HG03520 (cell line): ENCODE measurements around the gene EMD.
"Not testable (repeated sequence)": the region's sequence is repeated elsewhere in the genome, so short reads cannot be mapped to it uniquely, and the experiment has no call there.

ENCODE experiments used
- ATAC-seq: cut with Tn5 transposase; IDR thresholded peaks from one replicate; pipeline ENCODE4 v1.9.1; 2021; ENCODE audit warnings: mild to moderate bottlenecking, moderate library complexity; ENCODE audit not compliant: unreplicated experiment

The EMD gene

GRCh38 chrX:154371017-154371788, 7.9 kb upstream of the EMD start:
- ATAC-seq: peak; percentile 59

DNA sequence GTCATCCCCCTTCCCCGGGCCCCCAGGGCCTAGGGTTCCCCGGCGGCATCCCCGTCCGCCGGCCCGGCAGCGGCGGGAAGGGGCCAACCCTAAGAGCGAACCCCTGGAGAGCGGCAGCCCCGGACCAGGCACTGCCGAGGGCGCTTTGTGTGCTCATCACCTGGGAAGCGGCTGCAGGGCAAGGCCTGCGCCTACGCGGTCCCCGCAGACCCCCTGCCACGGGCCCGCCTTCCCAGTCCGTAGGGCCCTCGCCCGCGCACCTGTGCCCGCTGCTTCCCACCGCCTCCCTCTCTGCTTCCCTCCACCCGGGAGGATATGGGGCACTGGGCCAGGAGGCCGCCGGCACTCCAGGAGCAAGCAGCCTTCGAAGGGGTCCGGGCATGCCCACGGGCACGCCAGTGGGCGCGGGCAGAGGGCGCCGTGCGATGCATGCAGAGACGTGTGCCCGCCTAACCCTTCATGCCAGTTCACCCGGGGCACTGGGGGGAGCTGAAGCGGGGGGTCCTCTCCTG, 7.2 kb upstream of the EMD start:
- ATAC-seq: no peak

- ATAC-seq: peak; percentile 30
Observed at GRCh38 chrX:154372612-154373022, 6.5 kb upstream of the EMD start.

DNA sequence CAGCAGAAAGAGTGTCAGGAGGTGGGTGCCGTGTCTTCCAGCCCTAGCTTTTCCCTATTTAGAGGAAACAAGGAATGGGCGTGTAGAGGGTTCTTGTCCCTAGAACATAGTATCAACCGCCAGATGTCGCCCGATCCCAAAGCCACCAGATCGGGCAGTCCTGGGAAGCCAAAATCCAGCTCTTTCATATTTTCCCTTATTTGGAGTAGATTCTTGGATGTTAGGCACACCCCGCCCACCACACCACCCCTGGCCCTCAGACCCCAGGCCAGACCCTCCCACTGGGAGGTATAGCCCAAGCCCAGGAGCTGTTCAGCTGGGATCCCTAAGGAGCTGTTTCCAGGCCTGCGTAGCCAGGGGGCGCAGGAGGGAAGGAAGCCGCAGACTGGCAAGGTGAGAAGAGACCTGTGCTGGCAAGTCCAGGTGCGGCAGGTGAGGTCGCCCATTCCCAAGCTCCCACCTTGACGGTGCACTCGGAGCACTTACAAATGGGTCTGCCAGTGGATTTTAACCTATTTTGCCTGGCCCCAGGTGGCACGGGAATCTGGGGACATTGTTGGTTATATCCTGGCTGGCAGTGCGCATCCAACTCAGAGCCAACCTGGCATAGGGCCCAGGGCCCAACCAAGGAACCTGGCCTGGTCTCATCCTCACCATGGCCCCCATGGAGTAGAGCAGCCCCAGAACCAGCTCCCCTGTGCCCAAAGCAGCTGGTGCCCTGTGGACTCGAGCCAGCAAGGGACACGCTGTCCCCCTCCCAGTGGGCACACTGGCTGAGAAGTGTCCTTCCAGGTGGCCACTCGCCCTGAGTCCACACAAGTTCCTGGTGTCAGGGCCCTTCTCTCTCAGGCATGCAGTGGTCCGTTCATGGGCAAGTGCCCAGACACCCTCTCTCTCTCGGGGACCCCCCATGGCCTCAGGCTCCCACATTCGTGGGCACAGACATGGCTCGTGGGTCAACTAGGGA, 5.5 kb upstream of the EMD start:
- no peak for ATAC-seq

DNA sequence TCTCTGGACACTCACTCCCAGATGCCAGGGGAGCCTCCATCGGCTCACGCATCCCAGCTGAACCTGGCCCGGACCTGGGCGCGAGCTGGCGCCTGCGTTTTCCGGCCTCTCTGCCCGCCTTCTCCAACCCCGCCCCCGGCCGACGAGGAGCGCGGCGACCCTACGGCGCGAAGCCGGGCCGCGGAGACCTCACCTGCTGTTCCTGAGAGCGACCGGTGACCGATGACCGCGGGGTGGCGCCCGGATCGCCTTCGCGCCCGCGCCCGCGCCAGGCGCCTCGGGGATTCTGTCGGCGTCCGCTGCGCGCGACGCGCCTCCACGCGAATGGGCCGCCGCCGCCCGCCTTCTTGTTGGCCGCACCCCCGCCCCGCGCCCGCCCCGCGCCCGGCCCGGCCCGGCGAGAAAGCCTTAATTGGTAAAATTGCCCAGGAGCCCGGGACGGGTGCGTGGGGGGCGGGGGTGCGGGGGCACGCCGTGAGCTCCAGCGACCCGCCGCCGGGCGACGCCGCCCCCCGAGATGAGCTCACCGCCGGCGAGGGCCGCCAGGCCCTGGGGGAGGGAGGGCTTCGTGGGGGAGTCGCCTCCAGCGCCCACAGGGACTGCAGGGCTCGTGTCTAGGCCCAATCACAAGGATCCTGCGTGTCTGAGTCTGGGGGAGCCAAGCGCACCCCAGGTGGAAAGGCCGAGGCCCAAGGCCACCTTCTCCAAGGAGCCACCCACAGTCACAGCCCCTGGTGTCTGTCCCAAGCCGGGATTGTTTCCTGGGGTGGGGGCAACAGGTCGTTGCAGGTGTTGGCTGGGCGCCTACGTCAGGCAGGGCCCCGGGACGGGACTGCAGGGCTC, 4.6 kb upstream of the EMD start, which contains the start of gene FLNA:
TSS of gene FLNA (minus strand) at position 322 of the 843 bp plus-strand sequence. CDS start 3,389 bp downstream, outside the sequence.
- no peak for ATAC-seq

GRCh38 chrX:154375156-154375504, 4.0 kb upstream of the EMD start:
- ATAC-seq: no peak

DNA sequence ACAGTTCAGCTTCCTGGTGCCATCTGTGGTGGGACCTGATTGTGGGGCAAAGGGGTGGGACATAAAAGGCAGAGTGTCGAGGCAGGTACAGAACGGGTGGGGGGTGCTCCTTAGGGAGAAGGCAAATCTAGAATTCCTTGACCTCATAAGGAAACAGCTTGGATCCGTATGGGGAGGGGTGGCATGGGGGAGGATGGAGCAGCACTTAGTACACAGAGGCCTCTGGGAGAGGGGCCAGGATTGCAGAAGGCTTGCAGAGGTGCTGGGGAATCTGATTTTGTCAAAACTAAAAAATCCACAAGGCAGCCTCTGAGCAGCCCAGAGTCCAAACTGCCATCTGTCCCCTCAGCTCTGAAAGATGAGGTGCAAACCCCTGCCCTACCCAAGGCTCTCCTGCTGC, 2.3 kb upstream of the EMD start:
- no peak for ATAC-seq

- ATAC-seq: peak; percentile 2
Observed at GRCh38 chrX:154378059-154378798, 866 bp upstream of the EMD start.

- ATAC-seq: no peak
Observed at GRCh38 chrX:154379569-154379951, 465 bp downstream of the EMD start.

GRCh38 chrX:154380153-154380552, 1.1 kb downstream of the EMD start:
- ATAC-seq: no peak

DNA sequence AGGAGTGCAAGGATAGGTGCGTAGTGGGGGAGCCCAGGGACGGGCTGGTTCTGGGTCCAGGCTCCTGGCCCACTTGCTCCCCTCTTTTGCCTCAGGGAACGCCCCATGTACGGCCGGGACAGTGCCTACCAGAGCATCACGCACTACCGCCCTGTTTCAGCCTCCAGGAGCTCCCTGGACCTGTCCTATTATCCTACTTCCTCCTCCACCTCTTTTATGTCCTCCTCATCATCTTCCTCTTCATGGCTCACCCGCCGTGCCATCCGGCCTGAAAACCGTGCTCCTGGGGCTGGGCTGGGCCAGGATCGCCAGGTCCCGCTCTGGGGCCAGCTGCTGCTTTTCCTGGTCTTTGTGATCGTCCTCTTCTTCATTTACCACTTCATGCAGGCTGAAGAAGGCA, 1.7 kb downstream of the EMD start:
- ATAC-seq: no peak

DNA sequence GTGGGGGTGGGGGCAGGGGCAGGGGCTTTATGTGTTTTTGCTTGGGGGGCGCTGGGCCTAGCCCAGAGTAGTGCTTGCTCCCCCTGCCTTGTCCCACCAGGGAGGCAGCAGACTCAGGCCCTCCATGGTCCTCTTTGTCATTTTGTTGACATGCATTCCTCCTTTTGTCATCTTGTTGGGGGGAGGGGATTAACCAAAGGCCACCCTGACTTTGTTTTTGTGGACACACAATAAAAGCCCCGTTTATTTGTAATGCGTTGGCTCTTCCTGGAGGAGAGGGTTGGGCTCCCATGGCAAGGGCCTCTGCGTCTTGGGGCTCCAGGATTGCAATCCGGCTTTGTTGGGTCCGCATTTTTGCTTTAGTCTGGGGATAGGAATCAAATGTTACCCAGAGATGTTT, 2.2 kb downstream of the EMD start:
- no peak for ATAC-seq

- no peak for ATAC-seq
Observed at GRCh38 chrX:154382483-154383069, 3.5 kb downstream of the EMD start.

DNA sequence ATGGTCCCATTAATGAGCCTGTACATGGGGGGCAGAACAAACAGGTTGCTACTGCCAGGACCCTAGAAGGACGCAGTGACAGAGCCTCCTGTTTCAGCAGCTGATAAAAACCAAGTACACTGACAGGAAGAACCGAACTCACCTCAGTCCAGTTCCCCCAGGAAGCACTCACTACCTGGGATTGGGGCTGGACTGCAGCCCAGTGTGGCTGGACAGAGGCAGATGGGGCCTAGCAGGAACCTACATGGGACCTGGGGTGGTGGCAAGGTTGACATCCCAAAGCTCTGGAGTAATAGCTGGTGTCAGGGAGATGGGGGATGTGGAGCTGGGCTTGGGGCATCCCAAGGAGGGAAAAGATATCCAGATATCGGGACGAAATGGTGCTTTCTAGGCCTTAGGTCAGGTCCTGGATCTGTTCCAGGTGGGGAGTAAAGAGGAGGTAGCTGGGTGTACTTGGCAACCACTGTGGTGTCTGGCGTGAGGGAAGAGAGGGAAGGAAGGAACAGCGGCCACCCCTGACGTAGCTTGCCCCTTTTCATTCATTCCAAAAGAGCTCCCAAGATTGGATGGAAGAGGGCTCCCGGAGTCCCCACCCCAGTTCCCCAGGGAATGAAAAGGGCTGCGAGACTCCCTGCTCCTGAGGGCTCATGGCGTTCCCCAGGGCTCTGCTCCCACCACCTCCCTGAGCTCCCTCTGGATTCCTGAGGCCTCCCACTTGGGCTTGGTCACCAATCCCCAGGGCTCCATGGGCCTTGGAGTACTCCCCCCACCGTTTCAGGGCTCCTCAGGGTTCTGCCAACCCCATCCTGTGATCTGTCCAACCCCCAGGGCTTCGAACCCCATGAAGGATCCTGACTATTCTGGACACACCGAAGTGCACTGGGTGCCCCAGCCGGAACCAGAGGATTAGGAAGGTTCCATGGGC, 4.5 kb downstream of the EMD start:
- no peak for ATAC-seq

DNA sequence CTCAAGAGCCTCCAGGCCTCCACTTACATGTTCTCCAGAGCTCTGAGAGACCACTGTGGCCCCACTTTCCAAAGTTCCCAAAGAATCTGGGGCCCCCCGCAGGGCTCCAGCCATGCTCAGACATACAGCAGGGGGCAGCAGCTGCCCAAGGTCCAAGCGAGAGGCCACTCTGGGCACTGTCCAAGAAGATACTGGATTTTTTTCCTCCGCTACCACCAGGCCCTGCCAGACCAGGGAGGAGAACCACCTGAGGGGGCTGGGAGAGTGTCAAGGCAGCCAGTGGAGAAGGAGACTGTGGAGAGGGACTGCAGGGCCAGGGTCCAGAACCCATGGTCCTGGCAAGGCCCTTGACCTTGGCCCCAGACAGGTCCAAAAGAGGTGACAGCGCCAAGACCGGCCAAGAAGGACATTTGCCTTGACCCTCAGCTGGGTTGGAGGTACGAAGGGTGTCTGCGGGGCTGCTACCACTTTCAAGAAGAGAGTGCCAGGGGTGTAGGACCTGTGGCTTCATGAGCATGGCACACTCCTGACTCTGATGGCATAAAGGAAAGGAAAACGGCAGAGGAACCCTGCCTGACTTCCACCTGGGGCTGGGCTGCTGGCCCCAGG, 5.3 kb downstream of the EMD start:
- no peak for ATAC-seq

- not testable (repeated sequence) for ATAC-seq
Observed at GRCh38 chrX:154388094-154388493, 9.0 kb downstream of the EMD start.

- not testable (repeated sequence) for ATAC-seq
Observed at GRCh38 chrX:154388649-154389048, 9.6 kb downstream of the EMD start.
